ENCODE results near the gene BSDC1. TPM values are rescaled to one million over a fixed set of nuclear protein-coding genes. Genes with fewer than 3 reads are reported as not detected.
"Not testable (repeated sequence)": the region's sequence is repeated elsewhere in the genome, so short reads cannot be mapped to it uniquely, and the experiment has no call there.

BSDC1 gene
- total RNA-seq, 1 donor from 2014 or later, result 50.3 TPM

DNA sequence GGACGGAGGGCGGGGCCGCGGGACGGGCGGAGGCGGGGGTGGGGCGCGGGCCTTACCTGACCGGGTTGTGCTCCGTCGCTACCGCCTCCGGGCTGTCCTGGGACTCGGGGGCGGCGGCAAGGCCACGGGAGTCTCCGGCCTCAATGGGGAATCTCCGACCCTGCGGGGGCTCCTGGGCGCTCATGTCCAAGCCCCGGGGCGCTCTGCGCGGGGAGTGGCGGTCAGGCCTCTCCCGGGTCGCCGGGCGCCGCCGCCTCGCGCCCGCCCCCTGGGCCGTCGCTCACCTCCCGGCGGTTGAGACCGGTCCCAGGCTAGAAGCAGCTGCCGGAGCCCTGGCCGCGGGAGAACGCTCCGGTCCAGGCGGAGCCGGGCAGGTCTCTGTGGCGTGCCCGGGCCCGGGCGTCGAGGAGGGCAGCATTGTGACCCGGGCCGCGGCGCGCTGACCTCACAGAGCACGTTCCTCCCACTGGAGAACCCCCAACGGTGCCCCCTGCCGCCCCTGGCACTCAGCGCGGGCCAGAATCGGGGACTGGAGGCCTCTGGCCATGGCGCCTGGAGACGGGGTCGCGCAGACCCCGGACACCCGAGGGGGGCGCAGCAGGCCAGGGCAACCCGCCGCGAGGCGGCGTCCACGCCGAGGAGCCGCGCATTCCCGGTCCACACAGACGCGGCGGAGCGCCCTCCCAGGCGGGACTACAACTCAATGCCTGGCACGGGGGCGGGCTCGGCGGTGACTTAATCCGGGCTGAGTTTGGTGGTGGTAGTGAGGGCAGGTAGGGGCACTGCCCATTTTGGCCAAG lies 32.4 kb downstream of the BSDC1 start:
- peaks cover 6% of the 10 kb centered on the region for H3K27me3 Mint-ChIP-seq (ENCODE audit: insufficient read depth)
- H3K4me3 Mint-ChIP-seq, result no peak overlapping the region
- no peaks in the 10 kb centered on the region for H3K9me3 Mint-ChIP-seq
- intact Hi-C loops (cut with micrococcal nuclease), result no loop called here
- H3K4me1 Mint-ChIP-seq (ENCODE audit: low read depth), result peaks cover 17% of the 10 kb centered on the region
- peaks cover 24% of the 10 kb centered on the region for H3K36me3 Mint-ChIP-seq (ENCODE audit: low read depth)
- H3K27ac Mint-ChIP-seq, result no peak overlapping the region
- DNase-seq (ENCODE audit: low spot score), result no peak

- no peak for DNase-seq (ENCODE audit: low spot score)
- Mint-ChIP-seq H3K4me1 (ENCODE audit: low read depth) (peaks cover 17% of the 10 kb centered on the region), H3K36me3 (ENCODE audit: low read depth) (peaks cover 24% of the 10 kb centered on the region), H3K4me3 (no peak overlapping the region), H3K27me3 (ENCODE audit: insufficient read depth) (peaks cover 6% of the 10 kb centered on the region), H3K9me3 (no peaks in the 10 kb centered on the region), H3K27ac (no peak overlapping the region)
- intact Hi-C loops (cut with micrococcal nuclease), result no loop called here
Observed at GRCh38 chr1:32361308-32361673, 33.0 kb downstream of the BSDC1 start.

GRCh38 chr1:32358435-32358834 lies 35.8 kb downstream of the BSDC1 start:
- no peak overlapping the region for H3K27ac Mint-ChIP-seq
- peaks cover 23% of the 10 kb centered on the region for H3K4me1 Mint-ChIP-seq (ENCODE audit: low read depth)
- peaks cover 6% of the 10 kb centered on the region for H3K27me3 Mint-ChIP-seq (ENCODE audit: insufficient read depth)
- peaks cover 17% of the 10 kb centered on the region for H3K36me3 Mint-ChIP-seq (ENCODE audit: low read depth)
- no peak for DNase-seq (ENCODE audit: low spot score)
- intact Hi-C loops (cut with micrococcal nuclease), result no loop called here
- no peak overlapping the region for H3K4me3 Mint-ChIP-seq
- no peaks in the 10 kb centered on the region for H3K9me3 Mint-ChIP-seq

GRCh38 chr1:32357614-32358013 lies 36.6 kb downstream of the BSDC1 start:
- Mint-ChIP-seq H3K27ac (no peak overlapping the region), H3K9me3 (no peaks in the 10 kb centered on the region), H3K4me1 (ENCODE audit: low read depth) (peaks cover 28% of the 10 kb centered on the region), H3K4me3 (no peak overlapping the region), H3K36me3 (ENCODE audit: low read depth) (peaks cover 11% of the 10 kb centered on the region), H3K27me3 (ENCODE audit: insufficient read depth) (peaks cover 6% of the 10 kb centered on the region)
- intact Hi-C loops (cut with micrococcal nuclease), result no loop called here
- DNase-seq (ENCODE audit: low spot score), result no peak

DNA sequence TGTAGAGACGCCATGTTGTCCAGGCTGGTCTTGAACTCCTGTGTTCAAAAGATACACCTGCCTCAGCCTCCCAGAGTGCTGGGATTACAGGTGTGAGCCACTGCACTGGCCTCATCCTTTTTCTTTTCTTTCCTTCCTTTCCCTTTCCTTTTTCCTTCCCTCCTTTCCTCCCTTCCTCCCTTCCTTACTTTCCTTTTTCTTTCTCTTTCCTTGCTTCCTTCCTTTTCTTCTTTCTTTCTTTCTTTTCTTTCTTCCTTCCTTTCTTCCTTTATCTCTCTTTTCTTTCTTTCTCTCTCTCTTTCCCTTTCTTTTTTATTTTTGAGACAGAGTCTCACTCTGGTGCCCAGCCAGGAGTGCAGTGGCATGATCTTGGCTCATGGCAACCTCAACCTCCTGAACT lies 37.8 kb downstream of the BSDC1 start:
- Mint-ChIP-seq H3K27me3 (ENCODE audit: insufficient read depth) (peaks cover 6% of the 10 kb centered on the region), H3K4me1 (ENCODE audit: low read depth) (peaks cover 23% of the 10 kb centered on the region), H3K36me3 (ENCODE audit: low read depth) (peaks cover 7% of the 10 kb centered on the region), H3K4me3 (no peak overlapping the region), H3K9me3 (no peaks in the 10 kb centered on the region), H3K27ac (peak overlapping the region; percentile 14)
- no peak for DNase-seq (ENCODE audit: low spot score)
- intact Hi-C loops (cut with micrococcal nuclease), result no loop called here

DNA sequence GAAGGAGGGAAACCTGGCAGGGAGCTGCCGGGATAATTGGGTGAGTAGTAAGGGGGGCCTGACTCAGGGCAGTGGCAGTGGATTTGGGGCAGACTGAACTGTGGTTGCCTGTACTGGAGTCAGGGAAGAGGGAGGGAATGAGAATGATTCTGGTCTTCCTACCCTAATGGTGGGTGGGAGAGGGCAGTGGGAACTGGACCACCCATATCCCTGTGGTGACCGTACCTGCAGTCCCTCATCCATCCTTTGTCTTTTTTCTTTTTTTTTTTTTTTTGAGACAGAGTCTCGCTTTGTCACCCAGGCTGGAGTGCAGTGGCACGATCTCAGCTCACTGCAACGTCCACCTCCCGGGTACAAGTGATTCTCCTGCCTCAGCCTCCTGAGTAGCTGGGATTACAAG lies 38.5 kb downstream of the BSDC1 start:
- intact Hi-C loops (cut with micrococcal nuclease); H3K4me3 Mint-ChIP-seq; H3K9me3 Mint-ChIP-seq; H3K36me3 Mint-ChIP-seq (ENCODE audit: low read depth); H3K27me3 Mint-ChIP-seq (ENCODE audit: insufficient read depth); H3K27ac Mint-ChIP-seq; DNase-seq (ENCODE audit: low spot score): not testable (repeated sequence)
- peaks cover 23% of the 10 kb centered on the region for H3K4me1 Mint-ChIP-seq (ENCODE audit: low read depth)

GRCh38 chr1:32353886-32354570 lies 40.2 kb downstream of the BSDC1 start:
- Mint-ChIP-seq H3K27ac (peak overlapping the region; percentile 30), H3K4me3 (peak overlapping the region; percentile 16), H3K27me3 (ENCODE audit: insufficient read depth) (no peaks in the 10 kb centered on the region), H3K4me1 (ENCODE audit: low read depth) (peaks cover 23% of the 10 kb centered on the region), H3K36me3 (ENCODE audit: low read depth) (no peaks in the 10 kb centered on the region), H3K9me3 (no peaks in the 10 kb centered on the region)
- intact Hi-C loops (cut with micrococcal nuclease), result no loop called here
- DNase-seq (ENCODE audit: low spot score), result no peak

DNA sequence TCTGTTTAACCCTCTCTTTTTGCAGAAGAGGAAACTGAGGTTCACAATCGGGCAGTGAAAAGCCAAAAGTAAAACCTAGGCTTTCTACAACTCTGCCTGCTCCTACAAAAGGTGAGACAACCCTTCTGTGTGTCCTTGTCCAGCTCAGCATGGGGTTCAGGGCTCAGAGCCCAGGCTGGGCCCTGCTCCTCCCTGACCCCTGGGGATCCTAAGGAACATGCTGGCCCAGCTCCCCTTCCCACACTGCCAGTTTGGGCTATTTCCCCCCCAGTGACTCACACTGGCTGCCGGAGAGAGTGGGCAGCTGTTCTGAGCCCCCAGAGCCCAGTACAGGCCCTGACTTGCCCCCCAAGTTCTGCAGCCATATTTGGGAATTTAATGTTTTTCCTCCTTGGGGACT lies 40.8 kb downstream of the BSDC1 start:
- intact Hi-C loops (cut with micrococcal nuclease), result no loop called here
- peaks cover 29% of the 10 kb centered on the region for H3K4me1 Mint-ChIP-seq (ENCODE audit: low read depth)
- no peak for DNase-seq (ENCODE audit: low spot score)
- H3K9me3 Mint-ChIP-seq, result no peaks in the 10 kb centered on the region
- no peaks in the 10 kb centered on the region for H3K36me3 Mint-ChIP-seq (ENCODE audit: low read depth)
- no peaks in the 10 kb centered on the region for H3K27me3 Mint-ChIP-seq (ENCODE audit: insufficient read depth)
- H3K4me3 Mint-ChIP-seq, result peak overlapping the region; percentile 41
- H3K27ac Mint-ChIP-seq, result no peak overlapping the region

DNA sequence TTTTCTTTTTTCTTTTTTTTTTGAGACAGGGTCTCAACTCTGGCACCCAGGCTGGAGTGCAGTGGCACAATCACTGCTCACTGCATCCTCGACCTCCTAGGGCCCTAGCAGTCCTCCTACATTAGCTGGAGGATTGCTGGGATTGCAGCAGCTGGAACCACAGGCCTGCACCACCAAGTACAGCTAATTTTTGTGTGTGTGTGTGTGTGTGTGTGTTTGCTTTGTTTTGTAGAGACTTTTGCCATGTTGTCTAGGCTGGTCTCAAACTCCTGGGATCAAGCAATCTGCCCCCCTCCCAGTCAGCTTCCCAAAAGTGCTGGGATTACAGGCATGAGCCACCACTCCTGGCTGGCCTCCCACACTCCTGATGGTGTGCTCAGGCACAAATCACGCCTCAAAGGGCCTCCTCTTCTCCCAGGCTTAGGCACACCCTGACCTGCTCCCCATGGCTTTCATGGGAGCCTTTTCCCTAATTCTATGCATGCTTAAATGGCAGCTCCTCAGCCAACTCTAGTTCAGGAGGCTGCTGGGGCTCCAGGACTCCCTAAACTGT lies 41.3 kb downstream of the BSDC1 start:
- Mint-ChIP-seq H3K4me1 (ENCODE audit: low read depth) (peaks cover 34% of the 10 kb centered on the region), H3K9me3 (no peaks in the 10 kb centered on the region), H3K27me3 (ENCODE audit: insufficient read depth) (no peaks in the 10 kb centered on the region), H3K36me3 (ENCODE audit: low read depth) (no peaks in the 10 kb centered on the region), H3K4me3 (peak overlapping the region; percentile 41), H3K27ac (no peak overlapping the region)
- no peak for DNase-seq (ENCODE audit: low spot score)
- intact Hi-C loops (cut with micrococcal nuclease), result no loop called here

GRCh38 chr1:32352239-32352745 lies 41.9 kb downstream of the BSDC1 start:
- Mint-ChIP-seq H3K4me3 (peak overlapping the region; percentile 38), H3K27me3 (ENCODE audit: insufficient read depth) (no peaks in the 10 kb centered on the region), H3K9me3 (no peaks in the 10 kb centered on the region), H3K36me3 (ENCODE audit: low read depth) (no peaks in the 10 kb centered on the region), H3K27ac (peak overlapping the region; percentile 59), H3K4me1 (ENCODE audit: low read depth) (peaks cover 35% of the 10 kb centered on the region)
- intact Hi-C loops (cut with micrococcal nuclease), result no loop called here
- DNase-seq (ENCODE audit: low spot score), result no peak

DNA sequence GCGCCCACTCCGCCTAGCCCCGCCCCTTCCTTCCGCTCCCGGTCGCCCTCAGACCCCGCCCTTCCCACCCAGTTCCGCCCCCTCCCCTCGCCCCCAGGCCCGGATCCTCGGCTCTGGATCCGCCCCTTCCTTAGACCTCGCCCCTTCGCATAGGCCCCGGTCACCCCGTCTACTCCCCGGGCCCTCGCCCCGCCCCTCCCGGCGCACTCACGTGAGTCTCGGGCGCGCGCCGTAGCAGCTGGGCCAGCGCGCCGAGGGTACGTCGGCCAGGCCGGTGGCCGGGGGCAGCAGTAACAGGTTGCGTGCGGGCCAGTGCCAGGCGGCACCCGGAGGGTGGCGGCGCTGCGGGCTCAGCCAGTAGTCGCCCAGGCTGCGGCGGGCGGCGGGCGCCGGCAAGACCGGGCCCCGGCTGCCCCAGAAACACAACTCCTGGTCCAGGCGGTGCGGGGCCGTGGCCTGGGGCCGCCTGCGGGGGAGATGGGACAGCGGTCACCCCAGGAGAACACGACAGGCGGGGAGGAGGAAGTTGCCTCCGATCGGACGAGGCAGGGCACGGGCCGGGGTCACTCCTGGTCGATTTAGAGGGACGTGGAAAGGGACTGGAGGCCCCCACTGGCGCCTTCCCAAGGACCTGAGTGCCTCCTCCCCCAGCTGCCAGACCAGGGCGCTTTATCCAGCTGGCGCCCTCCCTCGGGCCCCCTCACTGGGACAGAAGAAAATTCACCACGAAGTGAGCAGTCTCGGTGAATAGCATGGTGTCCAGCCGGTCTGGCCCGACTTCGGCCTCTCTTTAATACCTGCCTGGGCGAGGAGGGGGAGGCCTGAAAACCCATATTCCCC lies 42.6 kb downstream of the BSDC1 start:
- intact Hi-C loops (cut with micrococcal nuclease), result loop anchor here (1.0 kb wide), 6 partner anchors 9 to 279 kb away; partner anchors contain the start of genes BSDC1, HDAC1 and TMEM39B
- Mint-ChIP-seq H3K4me3 (peak overlapping the region; percentile 82), H3K4me1 (ENCODE audit: low read depth) (peaks cover 35% of the 10 kb centered on the region), H3K9me3 (no peaks in the 10 kb centered on the region), H3K27ac (peak overlapping the region; percentile 53), H3K27me3 (ENCODE audit: insufficient read depth) (peaks cover 6% of the 10 kb centered on the region), H3K36me3 (ENCODE audit: low read depth) (no peaks in the 10 kb centered on the region)
- DNase-seq (ENCODE audit: low spot score), result peak; percentile 89

DNA sequence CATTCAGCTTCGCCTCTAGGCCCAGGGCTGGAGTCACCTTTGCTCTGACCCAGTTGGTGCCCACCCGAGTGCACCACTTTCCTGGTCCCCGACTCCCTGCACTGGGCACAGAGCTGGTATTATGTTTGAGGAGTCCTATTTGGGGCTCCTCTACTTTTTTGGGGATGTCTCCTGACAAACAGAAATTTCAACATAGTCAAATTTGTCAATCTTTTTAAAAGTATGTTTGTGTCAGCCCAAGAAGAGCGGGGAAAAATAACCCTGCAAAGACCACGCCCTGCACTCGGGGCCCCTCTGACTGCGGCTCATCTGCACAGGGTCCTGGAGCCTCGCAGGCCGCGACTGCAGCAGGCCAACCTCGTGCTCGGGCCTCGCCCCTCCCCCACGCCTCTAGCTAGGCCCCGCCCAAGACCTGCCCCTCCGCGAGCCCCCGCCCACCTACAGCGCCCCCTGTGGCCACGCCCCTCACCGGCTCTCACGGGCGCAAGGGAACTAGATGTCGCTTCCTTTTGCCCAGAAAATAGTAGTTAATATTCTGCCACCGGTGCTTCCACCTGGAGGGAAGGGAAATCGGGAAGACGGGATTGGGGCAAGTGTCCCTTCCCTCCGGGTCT lies 43.3 kb downstream of the BSDC1 start:
- Mint-ChIP-seq H3K27me3 (ENCODE audit: insufficient read depth) (peaks cover 11% of the 10 kb centered on the region), H3K4me3 (peak overlapping the region; percentile 82), H3K4me1 (ENCODE audit: low read depth) (peaks cover 35% of the 10 kb centered on the region), H3K36me3 (ENCODE audit: low read depth) (no peaks in the 10 kb centered on the region), H3K9me3 (no peaks in the 10 kb centered on the region), H3K27ac (peak overlapping the region; percentile 53)
- intact Hi-C loops (cut with micrococcal nuclease), result loop anchor here (1.0 kb wide), 6 partner anchors 9 to 279 kb away; partner anchors contain the start of genes BSDC1, HDAC1 and TMEM39B
- no peak for DNase-seq (ENCODE audit: low spot score)
